Measurements from ENCODE around the gene GLB1L.

The GLB1L gene

GRCh38 chr2:219199470-219200211 is 45.6 kb downstream of the GLB1L start:
- in situ Hi-C loops (cut with HindIII; ENCODE audit: low sequenced_read_pairs): no loop called here
- no peak for DNase-seq (ENCODE audit: low read depth, low spot score)
- TF ChIP-seq CTCF (IDR thresholded peaks at IDR 0.05; ENCODE audit: low read depth, low read length): no peak
- no peak overlapping the region for H3K4me3 ChIP-seq (ENCODE audit: low read depth, low read length)

- H3K4me3 ChIP-seq (ENCODE audit: low read depth, low read length): no peak overlapping the region
- DNase-seq (ENCODE audit: low read depth, low spot score): no peak
- in situ Hi-C loops (cut with HindIII; ENCODE audit: low sequenced_read_pairs): no loop called here
- TF ChIP-seq CTCF (IDR thresholded peaks at IDR 0.05; ENCODE audit: low read depth, low read length): no peak
Measured at GRCh38 chr2:219198974-219199373, 46.3 kb downstream of the GLB1L start.

- no peak overlapping the region for H3K4me3 ChIP-seq (ENCODE audit: low read depth, low read length)
- no peak for TF ChIP-seq CTCF (IDR thresholded peaks at IDR 0.05; ENCODE audit: low read depth, low read length)
- no peak for DNase-seq (ENCODE audit: low read depth, low spot score)
- in situ Hi-C loops (cut with HindIII; ENCODE audit: low sequenced_read_pairs): no loop called here
Measured at GRCh38 chr2:219197388-219197787, 47.9 kb downstream of the GLB1L start.

DNA sequence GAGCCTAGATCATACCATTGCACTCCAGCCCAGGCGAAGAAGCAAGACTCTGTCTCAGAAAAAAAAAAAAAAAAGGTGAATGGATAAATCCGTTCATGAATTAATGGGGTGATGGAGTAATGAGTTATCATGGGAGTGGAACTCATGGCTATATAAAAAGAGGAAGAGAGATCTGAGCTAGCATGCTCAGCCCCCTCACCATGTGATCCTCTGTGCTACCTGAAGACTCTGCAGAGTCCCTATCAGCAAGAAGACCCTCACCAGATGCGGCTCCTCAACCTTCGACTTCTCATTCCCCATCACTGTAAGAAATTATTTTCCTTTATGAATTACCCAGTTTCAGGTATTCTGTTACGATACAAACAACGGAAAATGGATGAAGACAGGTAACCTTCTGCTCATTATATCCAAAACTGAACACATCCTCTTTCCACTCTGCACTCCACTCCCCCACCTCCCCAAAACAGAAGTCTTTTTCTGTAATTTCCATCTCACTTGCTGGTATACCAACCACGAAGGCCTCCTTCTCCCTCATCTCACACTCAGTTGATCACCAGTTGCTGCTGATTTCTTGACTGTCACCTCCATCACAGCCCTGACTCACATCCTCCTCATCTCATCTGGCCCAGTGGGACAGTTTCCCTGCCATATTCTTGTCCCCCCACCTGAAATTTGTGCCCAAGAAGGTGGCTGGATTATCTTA is 58.3 kb downstream of the GLB1L start:
- TF ChIP-seq CTCF (IDR thresholded peaks at IDR 0.05; ENCODE audit: low read depth, low read length): no peak
- no peak overlapping the region for H3K4me3 ChIP-seq (ENCODE audit: low read depth, low read length)
- in situ Hi-C loops (cut with HindIII; ENCODE audit: low sequenced_read_pairs): no loop called here
- DNase-seq (ENCODE audit: low read depth, low spot score): no peak
